ENCODE results near the gene PTTG1IP.

DNA sequence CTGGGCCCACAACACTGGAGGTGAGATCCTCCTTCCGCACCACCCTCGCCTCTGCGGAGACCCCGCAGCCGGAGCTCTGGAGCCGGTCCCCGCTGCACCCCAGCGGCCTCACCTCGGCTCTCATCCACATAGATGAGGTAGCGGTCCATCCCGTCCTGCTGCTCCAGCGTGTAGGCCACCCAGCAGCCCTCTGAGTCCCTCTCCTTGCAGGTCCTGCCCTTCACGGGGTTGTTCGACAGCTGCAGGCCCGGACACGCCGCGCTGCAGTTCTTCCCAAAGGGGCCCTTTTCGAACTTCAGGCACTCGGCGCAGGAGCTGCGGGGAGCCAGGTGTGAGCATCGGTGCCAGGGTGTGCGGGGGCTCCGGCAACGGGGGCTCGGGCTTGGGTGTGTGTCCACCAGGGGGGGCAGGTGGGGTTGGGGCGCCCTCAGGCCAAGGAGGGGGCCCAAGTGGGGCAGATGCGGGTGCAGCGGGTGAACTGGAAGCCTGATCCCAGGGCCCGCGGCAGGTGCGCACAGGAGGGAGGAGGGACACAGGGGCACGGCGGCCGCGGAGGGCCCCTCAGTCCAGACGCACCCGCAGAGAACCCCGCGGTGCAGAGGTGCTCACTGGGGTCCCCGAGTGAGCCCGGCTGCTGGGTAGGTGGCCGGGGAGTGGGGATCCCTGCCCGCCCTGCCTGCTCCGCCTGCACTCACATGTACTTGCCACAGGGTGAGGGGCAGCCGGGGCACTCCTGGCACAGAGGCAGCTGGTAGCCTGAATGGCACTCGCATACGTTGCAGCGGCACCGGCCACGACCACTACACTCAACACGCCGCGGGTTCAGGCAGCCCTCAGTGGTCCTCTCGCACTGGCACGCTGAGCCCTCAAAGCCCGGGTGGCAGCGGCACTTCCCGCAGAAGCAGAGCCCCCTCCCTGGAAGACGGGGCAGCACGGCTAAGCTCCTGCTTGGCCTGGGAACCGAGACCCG is 15.4 kb upstream of the PTTG1IP start:
- TF ChIP-seq, protein P1, sequence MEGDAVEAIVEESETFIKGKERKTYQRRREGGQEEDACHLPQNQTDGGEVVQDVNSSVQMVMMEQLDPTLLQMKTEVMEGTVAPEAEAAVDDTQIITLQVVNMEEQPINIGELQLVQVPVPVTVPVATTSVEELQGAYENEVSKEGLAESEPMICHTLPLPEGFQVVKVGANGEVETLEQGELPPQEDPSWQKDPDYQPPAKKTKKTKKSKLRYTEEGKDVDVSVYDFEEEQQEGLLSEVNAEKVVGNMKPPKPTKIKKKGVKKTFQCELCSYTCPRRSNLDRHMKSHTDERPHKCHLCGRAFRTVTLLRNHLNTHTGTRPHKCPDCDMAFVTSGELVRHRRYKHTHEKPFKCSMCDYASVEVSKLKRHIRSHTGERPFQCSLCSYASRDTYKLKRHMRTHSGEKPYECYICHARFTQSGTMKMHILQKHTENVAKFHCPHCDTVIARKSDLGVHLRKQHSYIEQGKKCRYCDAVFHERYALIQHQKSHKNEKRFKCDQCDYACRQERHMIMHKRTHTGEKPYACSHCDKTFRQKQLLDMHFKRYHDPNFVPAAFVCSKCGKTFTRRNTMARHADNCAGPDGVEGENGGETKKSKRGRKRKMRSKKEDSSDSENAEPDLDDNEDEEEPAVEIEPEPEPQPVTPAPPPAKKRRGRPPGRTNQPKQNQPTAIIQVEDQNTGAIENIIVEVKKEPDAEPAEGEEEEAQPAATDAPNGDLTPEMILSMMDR (conservative IDR thresholded peaks at IDR 0.05) = no peak
- no peak for TF ChIP-seq ZFX (IDR thresholded peaks at IDR 0.05)

All from C4-2B (cell line).